Right lobe of liver (tissue), 4 donors: ENCODE results near the gene RBSN.

Source experiments
- POLR2A ChIP-seq: fragments of 450-650 bp; IDR thresholded peaks from one replicate; pipeline ENCODE4 v1.6.1; 2017; ENCODE audit warnings: antibody characterized with exemption, mild to moderate bottlenecking
- TF ChIP-seq, protein P1 (sequence below), 4 donors: fragments of 200-600 bp in 3 of 4; fragments of 450-650 bp in 1 of 4; IDR thresholded peaks; one replicate each; pipeline versions ENCODE4 v1.5.1 to v1.8.0; 2016 to 2022; ENCODE audit warnings: antibody characterized with exemption in 4 of 4, mild to moderate bottlenecking in 2 of 4
- donor health status: DM: no; HTN: no; CAD: no.
- donor health status: DM: no; HTN: no; CAD: no.
- donor health status: DM: no; HTN: yes; CAD: no.

GRCh38 chr3:15040844-15041243 lies 58.1 kb downstream of the RBSN start:
- TF ChIP-seq POLR2A = no peak
- TF ChIP-seq, protein P1, sequence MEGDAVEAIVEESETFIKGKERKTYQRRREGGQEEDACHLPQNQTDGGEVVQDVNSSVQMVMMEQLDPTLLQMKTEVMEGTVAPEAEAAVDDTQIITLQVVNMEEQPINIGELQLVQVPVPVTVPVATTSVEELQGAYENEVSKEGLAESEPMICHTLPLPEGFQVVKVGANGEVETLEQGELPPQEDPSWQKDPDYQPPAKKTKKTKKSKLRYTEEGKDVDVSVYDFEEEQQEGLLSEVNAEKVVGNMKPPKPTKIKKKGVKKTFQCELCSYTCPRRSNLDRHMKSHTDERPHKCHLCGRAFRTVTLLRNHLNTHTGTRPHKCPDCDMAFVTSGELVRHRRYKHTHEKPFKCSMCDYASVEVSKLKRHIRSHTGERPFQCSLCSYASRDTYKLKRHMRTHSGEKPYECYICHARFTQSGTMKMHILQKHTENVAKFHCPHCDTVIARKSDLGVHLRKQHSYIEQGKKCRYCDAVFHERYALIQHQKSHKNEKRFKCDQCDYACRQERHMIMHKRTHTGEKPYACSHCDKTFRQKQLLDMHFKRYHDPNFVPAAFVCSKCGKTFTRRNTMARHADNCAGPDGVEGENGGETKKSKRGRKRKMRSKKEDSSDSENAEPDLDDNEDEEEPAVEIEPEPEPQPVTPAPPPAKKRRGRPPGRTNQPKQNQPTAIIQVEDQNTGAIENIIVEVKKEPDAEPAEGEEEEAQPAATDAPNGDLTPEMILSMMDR (IDR thresholded peaks at IDR 0.05) = no peak
